Mesenteric fat pad (tissue), 1 donor: ENCODE results near the gene ARID4B. TPM values are rescaled to one million over a fixed set of nuclear protein-coding genes. Genes with fewer than 3 reads are reported as not detected.
"Not testable (repeated sequence)": the region's sequence is repeated elsewhere in the genome, so short reads cannot be mapped to it uniquely, and the experiment has no call there.

ENCODE experiments used
- DNase-seq: peaks from one replicate; pipeline ENCODE4 v3.0.0-alpha.2; 2020; ENCODE audit warnings: low spot score
- total RNA-seq: library from RNA; stranded (reverse); fragmentation: NEBNext Ultra II Directional; extraction: Animal tissue kit (Norgen Biotek cat#: 25700); gene quantifications from one replicate; pipeline ENCODE4 v1.2.1, GENCODE V29; 2021
- donor health status: DM: yes; HTN: yes; CAD: no.

The ARID4B gene
- total RNA-seq, 1 donor from 2014 or later, result 25.2 TPM

DNA sequence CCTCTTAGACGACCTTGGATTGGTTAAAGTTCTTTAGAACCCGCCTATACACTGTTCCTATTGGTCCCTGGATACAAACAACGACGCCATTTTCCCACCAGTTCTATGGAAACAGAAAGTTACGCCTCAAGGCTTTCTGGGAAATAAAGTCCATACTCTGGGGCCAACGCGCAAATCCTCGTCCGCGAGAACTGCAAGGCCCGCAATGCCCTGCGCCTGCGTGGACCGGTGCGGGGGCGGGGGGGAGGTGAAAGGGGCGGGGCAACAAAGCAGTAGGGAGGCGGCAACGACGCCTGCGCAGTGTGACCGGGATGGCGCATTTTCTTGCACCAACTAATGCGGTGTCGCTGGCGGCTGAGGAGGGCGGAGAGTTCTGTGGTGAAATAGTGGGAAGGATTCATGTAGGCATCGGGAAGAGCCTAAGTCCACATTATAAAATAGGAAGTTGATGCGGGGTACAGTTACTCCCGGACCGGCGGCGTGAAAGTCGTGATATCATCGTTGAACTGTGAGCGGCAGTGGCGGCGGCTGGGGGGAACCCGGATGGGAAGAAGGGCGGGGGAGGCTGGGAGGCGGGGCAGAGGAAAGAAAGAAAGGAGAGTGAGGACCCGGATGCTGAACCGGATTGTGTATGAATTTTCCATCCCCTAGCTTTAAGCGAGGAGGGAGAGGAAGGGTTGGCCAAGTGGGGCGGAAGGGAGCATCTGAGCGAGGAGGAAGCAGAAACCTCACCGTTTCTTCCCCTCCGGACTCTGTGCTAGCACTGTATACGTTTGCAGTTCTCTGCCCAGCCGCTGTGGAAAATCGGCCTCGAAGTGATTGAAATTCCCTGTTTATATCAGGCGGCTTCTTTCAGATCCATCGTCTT is 526 bp upstream of the ARID4B start, which contains the start of gene GGPS1:
GGPS1 (plus strand) TSS at position 300 of the 868 bp plus-strand sequence. CDS start 6,695 bp downstream, outside the sequence.
- peak; percentile 99 for DNase-seq

DNA sequence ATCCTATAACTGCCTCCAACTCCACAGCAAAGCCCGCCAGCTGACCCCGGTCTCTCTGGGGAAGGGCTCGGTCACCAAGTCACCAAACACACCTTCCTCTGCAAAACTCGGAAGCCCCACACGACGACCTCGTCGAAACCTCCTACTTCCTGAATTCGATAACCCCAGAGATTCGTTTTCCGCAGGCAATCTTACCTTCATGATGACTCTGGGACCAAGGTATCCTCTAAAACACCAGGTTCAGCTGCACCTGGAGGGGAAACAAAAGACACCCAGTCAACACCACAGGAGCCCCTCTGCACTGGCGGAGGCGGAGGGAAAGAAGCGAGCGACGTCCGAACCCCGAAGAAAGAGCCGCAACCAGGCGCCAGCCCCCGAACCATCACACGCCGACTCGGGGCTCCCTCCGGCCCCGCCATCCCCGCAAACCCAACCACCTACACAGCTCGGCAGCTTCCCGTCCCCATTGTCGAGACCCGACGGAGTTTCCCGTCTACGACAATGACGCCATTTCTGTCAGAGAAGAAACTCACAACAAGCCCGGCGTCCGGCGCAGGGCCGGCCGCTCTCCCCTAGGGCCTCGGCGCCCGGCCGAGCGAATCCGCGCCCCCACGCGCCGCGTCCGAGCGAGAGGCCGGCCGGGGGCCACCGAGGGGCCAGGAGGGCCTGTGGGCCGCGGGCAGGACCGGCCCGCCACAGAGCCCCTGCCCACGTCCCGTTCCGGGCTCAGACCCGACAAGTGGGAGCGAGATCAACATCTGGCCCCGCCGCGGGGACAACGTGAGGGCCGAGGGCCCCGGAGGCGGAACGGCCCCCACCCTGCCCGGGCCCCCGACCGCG is 1.0 kb downstream of the ARID4B start:
- DNase-seq, result no peak

DNA sequence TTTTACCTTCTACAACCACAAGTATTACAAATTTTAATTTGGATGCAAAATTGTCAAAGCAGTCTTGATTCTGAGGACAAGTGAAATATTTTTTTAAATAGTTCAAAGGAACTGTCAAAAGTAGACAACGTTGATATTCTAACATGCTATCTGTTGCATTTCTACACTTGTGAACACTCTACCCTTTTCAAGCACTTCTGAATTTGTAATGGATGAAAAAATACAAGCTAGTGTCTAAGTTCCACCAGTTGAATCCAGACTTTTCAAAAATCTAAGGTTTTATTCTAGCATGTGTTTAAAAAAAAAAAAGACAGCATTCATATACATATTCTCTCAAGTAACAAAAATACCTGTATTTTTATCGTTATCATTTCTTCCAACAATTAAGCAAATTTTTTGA is 2.1 kb downstream of the ARID4B start:
- DNase-seq, result no peak

DNA sequence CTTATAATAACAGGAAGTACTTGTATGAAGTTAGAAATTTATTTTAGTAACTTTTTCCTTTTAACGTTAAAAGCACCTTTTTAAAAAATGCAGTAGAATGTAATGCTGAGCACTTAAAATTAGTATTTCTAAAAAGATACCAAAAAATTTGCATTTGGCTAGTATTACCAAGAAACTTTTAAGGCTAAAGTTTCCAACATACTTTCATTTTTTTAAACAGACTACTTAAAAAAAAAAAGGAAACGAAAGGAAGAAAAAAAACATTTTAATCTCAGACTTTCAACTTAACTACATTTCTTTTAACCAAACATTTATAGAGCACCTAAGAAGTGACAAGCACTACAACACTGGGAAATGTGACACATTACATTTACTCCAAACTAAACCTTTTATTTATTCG is 2.8 kb downstream of the ARID4B start:
- no peak for DNase-seq

DNA sequence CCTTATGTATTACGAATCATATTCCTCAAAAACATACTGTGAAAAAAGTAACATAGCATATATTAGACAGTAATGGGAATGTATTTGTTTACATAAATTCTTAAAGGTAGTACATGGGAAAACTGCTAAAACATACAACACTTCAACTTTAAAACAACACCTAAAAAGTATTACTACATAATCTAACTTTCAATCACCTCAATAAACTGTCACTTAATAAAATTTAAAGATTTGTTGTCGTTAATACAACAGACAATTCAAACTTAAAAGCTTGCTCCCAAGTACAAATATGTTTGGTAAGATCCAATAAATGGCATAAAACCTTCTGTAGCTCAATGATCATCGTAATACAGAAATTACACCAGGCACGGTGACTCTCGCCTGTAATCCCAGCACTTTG is 3.7 kb downstream of the ARID4B start:
- DNase-seq, result no peak

DNA sequence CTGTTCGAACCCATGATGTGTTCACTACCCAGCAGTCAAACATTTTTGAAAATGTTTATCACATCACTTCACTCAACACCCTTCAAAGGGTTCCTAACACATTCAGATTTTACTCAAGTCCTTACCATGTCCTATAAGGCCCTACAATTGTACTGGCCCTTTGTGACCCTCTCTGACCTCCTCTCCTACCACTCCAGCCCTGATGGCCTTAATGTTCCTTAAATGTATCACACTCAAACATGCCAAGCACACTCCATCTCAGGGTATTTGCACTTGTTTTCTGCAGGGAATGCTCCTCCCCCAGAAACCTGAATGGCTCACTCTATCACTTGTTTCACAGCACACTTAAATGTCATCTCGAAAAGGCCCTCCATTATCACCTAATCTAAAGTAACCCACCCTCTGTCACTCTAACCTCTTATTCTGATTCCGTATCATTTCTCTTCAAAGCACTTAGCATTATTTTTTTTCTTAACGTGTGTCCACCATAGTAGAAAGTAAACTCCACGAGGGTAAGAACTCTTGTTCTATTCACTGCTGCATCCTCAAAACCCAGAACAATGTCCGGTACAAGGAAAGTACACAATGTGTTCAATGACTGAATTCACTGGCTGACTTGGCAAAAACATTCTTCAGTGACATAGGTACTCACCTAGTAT is 7.3 kb downstream of the ARID4B start:
- no peak for DNase-seq

DNA sequence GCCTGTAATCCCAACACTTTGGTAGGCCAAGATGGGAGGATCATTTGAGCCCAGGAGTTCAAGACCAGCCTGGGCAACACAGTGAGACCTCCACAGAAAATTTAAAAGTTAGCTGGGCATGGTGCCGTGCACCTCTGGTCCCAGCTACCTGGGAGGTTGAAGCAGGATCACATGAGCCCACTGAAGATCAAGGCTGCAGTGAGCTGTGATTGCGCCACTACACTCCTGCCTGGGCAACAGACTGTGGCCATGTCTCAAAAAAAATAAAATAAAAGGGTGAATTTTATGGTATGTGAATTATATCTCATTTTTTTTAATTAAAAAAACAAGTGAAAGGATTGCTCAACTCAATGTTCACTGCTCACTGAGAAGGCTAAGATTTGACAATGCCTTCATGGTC is 8.7 kb downstream of the ARID4B start:
- DNase-seq, result no peak

DNA sequence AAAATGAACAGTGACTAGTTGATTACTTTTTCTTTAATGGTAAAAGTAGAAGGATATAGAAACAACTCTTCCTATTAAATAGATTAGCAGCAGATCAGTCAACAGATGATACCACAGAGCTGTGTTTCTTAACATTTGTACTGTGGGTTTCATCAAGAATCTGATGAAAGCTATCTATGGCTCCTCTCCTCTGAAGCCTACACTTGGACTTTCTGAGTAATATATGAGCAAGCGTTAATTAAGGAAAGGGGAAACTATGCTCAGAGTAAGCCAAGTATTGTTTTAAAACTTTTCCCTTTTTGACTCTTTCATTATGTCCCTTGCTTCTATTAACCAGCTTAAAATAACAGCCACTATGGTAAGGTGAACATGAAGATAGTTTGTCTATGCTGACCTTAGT is 10.8 kb downstream of the ARID4B start:
- DNase-seq, result no peak

DNA sequence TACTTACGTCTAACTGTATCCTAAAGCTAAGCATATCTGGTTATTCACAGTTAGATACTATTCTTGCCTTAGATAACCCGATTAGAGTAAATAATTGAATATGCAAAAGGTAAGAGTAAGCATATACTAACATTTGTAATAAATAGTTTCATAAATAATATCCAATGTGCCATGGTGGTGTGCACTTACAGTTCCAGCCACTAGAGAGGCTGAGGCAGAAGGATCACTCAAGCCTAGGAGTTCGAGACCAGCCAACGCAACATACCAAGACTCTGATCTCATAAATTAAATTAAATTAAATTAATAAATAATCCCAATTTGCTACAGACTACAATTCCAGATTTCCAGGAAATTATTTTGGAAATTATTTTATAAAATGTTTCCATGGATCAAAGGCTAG is 12.2 kb downstream of the ARID4B start:
- DNase-seq, result no peak

DNA sequence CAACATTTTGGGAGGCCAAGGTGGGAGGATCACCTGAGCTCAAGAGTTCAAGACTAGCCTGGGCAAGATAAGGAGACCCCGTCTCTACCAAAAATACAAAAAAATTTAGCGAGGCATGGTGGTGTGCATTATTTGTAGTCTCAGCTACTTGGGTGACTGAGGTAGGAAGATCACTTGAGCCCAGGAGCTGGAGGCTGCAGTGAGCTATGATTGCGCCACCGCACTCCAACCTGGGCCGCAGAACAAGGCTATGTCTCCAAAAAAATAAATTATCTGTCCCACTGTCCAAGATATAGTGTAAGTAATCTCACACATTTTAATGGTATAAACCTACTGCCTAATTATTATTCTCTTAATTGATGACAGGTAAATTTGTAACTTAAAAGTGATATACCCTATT is 12.8 kb downstream of the ARID4B start:
- no peak for DNase-seq

DNA sequence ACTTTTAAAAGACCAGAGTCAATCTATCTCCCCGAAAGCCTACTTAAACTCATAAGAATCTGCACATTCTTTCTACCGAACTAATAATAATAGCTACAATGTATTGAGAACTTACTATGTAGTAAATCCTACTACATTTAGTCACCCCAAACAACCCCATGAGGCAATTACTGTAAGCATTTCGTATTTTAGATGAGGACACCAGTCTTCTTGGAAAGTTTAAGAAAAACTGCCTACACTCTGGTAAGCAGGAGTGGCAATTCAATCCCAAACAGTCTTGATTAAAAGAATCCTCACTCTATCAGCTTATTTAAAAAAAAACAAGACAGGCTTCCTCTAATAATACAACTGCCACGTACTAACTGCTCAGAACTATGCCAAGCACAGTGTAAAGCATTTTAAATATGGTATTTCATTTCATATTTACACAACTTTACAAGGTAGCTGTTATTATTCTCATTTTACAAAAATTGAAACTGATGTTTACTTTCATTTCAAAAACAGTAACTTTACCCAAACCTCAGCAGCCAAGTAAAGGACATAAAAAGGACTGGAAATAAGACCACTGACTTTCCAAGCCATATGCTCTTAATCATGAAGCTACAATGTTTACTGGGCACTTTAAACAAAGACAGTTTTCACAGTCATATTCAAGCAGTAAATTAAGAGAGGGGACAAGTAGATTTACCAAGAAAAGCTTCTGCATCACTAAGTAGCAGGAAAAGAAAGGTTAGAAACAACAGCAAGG is 13.9 kb downstream of the ARID4B start:
- DNase-seq, result no peak

DNA sequence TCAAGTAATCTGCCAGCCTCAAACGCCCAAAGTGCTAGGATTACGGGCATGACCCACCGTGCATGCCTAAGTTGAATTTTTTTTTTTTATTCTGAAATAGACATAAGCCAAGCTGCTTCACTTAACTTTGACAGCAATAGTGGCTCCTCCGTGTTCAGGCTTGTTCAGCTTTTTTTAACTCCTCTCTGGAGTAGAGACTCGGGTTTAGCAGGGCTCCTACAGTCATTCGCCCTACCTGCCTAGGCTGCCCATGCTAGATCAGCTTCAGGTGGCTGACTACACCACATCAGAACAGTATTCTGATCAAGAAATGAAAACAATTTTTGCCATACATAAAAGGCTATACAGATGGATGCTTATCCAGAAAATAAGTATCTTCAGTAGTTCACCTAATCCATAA is 14.7 kb downstream of the ARID4B start:
- DNase-seq, result no peak

DNA sequence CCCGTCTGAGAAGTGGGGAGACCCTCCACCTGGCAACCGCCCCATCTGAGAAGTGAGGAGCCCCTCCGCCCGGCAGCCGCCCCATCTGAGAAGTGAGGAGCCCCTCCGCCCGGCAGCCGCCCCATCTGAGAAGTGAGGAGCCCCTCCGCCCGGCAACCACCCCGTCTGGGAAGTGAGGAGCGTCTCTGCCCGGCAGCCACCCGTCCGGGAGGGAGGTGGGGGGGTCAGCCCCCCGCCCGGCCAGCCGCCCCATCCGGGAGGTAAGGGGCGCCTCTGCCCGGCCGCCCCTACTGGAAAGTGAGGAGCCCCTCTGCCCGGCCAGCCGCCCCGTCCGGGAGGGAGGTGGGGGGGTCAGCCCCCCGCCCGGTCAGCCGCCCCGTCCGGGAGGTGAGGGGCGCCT is 18.8 kb downstream of the ARID4B start:
- not testable (repeated sequence) for DNase-seq

DNA sequence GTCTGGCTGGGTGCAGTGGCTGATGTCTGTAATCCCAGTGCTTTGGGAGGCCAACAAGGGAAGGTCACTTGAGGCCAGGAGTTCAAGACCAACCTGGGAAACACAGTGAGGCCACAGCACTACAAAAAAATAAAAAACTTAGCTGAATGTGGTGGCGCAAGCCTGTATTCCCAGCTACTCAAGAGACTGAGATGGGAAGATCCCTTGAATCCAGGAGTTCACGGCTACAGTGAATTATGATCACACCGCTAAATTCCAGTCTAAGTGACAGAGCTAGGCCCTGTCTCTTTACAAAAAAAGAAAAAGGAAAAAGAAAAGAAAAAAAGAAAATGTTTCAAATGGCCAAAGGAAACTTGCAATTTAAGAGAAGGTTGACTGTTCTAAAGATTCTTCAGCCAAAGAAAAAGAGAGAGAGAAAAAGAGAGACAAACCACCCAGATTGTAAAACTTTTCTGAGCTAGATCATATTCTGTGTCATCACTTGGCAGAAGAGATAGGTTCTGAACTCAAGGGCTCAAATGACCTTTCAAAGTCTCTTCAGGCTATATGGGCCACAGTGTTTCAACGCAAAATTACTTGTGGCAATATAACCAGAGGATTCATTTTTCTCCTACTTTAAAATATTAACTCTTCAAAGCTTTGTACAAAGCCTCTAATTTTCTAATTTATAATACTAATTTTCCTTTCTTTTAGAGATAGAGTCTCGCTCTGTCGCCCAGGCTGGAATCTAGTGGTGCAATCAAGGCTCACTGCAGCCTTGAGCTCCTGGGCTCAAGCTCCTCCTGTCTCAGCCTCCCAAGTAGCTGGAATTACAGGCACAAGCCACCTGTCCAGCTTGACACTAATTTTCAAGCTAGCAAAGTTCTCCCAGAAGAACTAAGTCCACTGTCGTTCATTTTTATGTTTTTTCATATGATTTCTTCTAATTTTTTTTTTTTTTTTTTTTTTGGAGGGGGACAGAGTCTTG is 20.5 kb downstream of the ARID4B start:
- DNase-seq, result no peak

DNA sequence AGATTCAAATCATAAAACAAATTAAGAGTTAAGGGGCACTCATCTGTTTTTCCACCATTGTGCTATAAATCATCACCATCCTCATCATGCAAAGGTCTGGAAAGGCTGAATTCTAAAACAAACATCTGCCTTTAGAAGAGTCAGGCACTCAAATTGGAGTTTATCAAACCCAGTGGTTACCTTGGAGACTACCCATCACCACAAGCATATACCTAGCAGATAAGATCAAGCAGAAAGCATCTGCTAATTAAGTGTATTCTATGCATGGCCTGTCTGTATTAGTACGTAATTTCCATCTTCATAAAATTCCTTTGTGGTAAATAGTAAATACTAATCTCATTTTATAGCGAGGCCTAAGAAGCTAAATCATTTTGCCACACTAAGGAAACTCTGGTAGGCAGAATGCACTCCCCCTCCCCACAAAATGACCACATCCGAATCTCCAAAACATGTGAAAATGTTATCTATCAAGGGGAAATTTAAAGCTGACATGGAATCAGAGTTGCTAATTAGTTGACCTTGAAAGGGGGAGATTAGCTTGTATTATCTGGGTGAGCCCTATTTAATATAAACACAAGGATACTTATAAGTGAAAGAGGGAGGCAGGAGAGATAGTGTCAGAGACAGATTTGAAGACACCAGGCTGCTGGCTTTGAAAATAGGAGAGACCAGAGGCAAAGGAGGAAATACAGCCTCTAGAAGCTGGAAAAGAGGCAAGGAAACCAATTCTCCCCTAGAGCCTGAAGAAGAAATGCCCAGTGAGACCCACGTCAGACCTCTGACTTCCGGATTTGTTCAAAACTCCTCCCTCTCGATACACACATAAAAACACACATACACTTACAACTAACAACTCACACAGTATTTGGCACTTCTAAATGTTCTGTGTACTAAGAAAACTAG is 23.2 kb downstream of the ARID4B start:
- DNase-seq, result no peak

DNA sequence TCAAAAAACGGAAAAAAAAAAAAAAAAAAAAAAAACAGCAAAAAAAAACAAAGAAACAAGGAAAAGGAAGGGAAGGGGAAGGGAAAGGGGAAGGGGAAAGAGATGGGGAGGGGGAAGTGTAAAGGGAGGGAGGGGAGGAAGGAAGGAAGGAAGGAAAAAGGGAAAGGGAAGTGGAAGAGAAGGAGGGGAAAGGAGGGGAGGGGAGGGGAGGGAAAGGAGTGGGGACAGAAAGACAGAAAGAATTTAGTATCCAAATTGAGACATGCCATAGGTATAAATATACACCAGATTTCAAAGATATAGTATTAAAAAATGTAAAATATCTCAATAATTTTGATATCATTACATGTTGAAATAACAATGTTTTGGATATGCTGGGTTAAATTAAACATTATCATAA is 25.8 kb downstream of the ARID4B start:
- DNase-seq, result no peak

DNA sequence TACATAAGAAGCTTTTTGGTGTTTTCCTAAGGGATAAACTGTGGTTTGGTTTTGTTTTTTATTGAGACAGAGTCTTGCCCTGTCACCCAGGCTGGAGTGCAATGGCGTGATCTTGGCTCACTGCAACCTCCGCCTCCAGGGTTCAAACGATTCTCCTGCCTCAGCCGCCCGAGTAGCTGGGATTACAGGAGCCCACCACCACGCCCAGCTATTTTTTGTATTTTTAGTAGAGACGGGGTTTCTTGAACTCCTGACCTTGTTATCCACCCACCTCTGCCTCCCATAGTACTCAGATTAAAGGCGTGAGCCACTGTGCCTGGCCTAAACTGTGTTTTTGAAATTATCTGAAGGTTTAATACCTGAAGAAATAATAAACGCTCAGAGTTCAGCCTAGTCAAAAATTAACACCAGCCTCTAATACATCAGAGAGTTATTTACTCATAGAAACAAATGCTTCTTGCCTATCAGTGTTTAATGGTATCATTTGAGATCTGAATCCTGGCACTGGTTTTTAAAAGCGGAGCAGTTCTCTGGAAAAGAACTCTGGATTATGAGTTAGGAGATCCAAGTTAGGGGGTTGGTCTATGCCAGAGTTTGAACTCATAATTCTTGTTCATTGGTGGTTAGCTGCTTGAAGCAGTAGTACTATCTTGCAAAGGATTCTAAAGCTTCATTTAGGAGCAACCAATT is 28.7 kb downstream of the ARID4B start:
- no peak for DNase-seq

DNA sequence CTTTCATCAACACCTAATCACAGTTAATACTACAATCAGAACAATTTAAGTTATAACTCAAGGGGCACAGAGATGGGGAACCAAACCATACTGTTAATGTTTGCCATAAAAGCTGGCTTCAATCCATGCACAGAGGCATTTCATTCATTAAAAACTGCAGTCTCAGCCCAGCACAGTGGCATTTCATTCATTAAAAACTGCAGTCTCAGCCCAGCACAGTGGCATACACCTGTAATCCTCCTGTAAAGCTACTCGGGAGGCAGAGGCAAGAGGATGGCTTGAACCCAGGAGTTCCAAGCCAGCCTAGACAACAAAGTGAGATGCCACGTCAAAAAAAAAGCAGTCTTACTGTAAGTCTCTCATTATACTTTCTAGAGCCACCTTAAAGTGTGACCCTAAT is 29.2 kb downstream of the ARID4B start:
- DNase-seq, result no peak
